Ovary (tissue), 9 donors: ENCODE data around the gene GALE. TPM values are rescaled to one million over a fixed set of nuclear protein-coding genes. Genes with fewer than 3 reads are reported as not detected.

Source experiments
- DNase-seq, 5 donors: peaks; one replicate each; pipeline ENCODE4 v3.0.0-alpha.2; 2019 to 2020
- H3K27ac ChIP-seq, 2 donors: fragments of 200-600 bp; one replicate each; pipeline versions ENCODE4 v1.5.1 to v1.8.0; 2019 to 2022
- H3K27me3 ChIP-seq: fragments of 200-600 bp; one replicate; pipeline ENCODE4 v1.8.0; 2022
- H3K36me3 ChIP-seq: fragments of 200-600 bp; sonication (generic); one replicate; pipeline ENCODE4 v1.5.1; 2019
- H3K4me1 ChIP-seq: one replicate; pipeline ENCODE4 v1.8.1; 2013; ENCODE audit warnings: mild to moderate bottlenecking, moderate library complexity; ENCODE audit not compliant: insufficient read depth
- H3K4me3 ChIP-seq: fragments of 200-600 bp; sonication (generic); one replicate; pipeline ENCODE4 v1.5.1; 2017
- H3K9me3 ChIP-seq, 2 donors: fragments of 200-600 bp in 1 of 2; sonication (generic) in 1 of 2; one replicate each; pipeline versions ENCODE4 v1.5.1 to v1.8.1; 2013 to 2019; ENCODE audit warnings: mild to moderate bottlenecking in 1 of 2, moderate library complexity in 1 of 2
- EP300 ChIP-seq: sonication (generic); formaldehyde crosslinking; IDR thresholded peaks from one replicate; pipeline ENCODE4 v1.6.1; 2017; ENCODE audit warnings: antibody characterized with exemption
- POLR2A ChIP-seq: fragments of 450-650 bp; IDR thresholded peaks from one replicate; pipeline ENCODE4 v1.6.1; 2017; ENCODE audit warnings: antibody characterized with exemption, mild to moderate bottlenecking, moderate library complexity
- WGBS, 3 donors: extraction: QIAGEN DNeasy Blood & Tissue Kit in 1 of 3; methylation state at CpG; one replicate each; pipeline versions ENCODE4 v1.1.5 to v1.1.7; 2013 to 2017; 5-methylcytosine and 5-hydroxymethylcytosine counted together
- intact Hi-C, 4 donors: fragments of 100-400 bp; cut with DNase I; formaldehyde crosslinking; loops; one replicate each; pipeline versions ENCODE4 v1.11.0 to v1.15.1; 2022 to 2023
- polyA plus RNA-seq, 2 donors: library from polyadenylated mRNA; stranded (reverse); fragments of 200-250 nt in 1 of 2; fragments of 350-450 nt in 1 of 2; fragmentation: Illumina TruSeq in 1 of 2; extraction: RNeasy Lipid Tissue Mini Kit (QIAGEN cat#74804) in 1 of 2; gene quantifications; one replicate each; pipeline ENCODE4 v1.2.3, GENCODE V29; 2013 to 2014
- total RNA-seq, 7 donors: library from RNA; depleted of rRNA in 2 of 7; stranded (reverse); fragments of >200 nt in 2 of 7; fragmentation: NEBNext Ultra II Directional in 3 of 7; extraction: Animal tissue kit (Norgen Biotek cat#: 25700) in 3 of 7; gene quantifications; one replicate each; pipeline versions ENCODE4 v1.1.0 to v1.2.4, GENCODE V29; 2016 to 2023
- TF ChIP-seq, protein P1 (sequence below), 3 donors: fragments of 450-650 bp in 2 of 3; fragments of 200-600 bp in 1 of 3; IDR thresholded peaks; one replicate each; pipeline versions ENCODE4 v1.5.1 to v1.8.0; 2016 to 2022; ENCODE audit warnings: antibody characterized with exemption in 3 of 3, mild to moderate bottlenecking in 1 of 3
- donor health status: DM: no; HTN: no; CAD: no; lungs with moderate emphysema.
- donor health status: DM: no; HTN: no; CAD: no.
- donor health status: Bipolar disorder and iron deficiency.
- donor health status: DM: yes; HTN: yes; CAD: no.
- donor health status: DM: no; HTN: no; CAD: no.
- donor health status: DM: yes; HTN: yes; CAD: no.

GALE gene
- total and polyA plus RNA-seq, 9 donors = 3.2 to 17.7 (median 12.3) TPM

- intact Hi-C loops = no loop called here
- 84 to 87% (median 86%) methylated on average over 7 of the region's 7 CpGs for WGBS, 3 donors
- Histone ChIP-seq H3K27ac (no peak overlapping the region), H3K4me1 (peaks cover 3% of the 10 kb centered on the region), H3K36me3 (no peaks in the 10 kb centered on the region), H3K27me3 (no peaks in the 10 kb centered on the region), H3K9me3 (no peaks in the 10 kb centered on the region), H3K4me3 (no peak overlapping the region)
- no peak for DNase-seq
- TF ChIP-seq EP300 (no peak), POLR2A (no peak)
- TF ChIP-seq, protein P1, sequence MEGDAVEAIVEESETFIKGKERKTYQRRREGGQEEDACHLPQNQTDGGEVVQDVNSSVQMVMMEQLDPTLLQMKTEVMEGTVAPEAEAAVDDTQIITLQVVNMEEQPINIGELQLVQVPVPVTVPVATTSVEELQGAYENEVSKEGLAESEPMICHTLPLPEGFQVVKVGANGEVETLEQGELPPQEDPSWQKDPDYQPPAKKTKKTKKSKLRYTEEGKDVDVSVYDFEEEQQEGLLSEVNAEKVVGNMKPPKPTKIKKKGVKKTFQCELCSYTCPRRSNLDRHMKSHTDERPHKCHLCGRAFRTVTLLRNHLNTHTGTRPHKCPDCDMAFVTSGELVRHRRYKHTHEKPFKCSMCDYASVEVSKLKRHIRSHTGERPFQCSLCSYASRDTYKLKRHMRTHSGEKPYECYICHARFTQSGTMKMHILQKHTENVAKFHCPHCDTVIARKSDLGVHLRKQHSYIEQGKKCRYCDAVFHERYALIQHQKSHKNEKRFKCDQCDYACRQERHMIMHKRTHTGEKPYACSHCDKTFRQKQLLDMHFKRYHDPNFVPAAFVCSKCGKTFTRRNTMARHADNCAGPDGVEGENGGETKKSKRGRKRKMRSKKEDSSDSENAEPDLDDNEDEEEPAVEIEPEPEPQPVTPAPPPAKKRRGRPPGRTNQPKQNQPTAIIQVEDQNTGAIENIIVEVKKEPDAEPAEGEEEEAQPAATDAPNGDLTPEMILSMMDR (IDR thresholded peaks at IDR 0.05) = no peak
Observed at GRCh38 chr1:23823767-23824166, 23.2 kb upstream of the GALE start.

- Histone ChIP-seq H3K9me3 (no peaks in the 10 kb centered on the region), H3K4me1 (no peaks in the 10 kb centered on the region), H3K27ac (no peak overlapping the region), H3K36me3 (no peaks in the 10 kb centered on the region), H3K4me3 (no peak overlapping the region), H3K27me3 (no peaks in the 10 kb centered on the region)
- whole genome bisulfite sequencing, 3 donors = 89 to 93% (median 91%) methylated on average over 3 of the region's 3 CpGs
- DNase-seq = no peak
- TF ChIP-seq, protein P1 (IDR thresholded peaks at IDR 0.05) = no peak
- TF ChIP-seq EP300 = no peak
- TF ChIP-seq POLR2A = no peak
- intact Hi-C loops = no loop called here
Observed at GRCh38 chr1:23817633-23818032, 17.1 kb upstream of the GALE start.

- DNase-seq = no peak
- no peaks in the 10 kb centered on the region for H3K27me3 ChIP-seq
- H3K4me1 ChIP-seq = no peaks in the 10 kb centered on the region
- no peak overlapping the region for H3K27ac ChIP-seq
- no peak overlapping the region for H3K4me3 ChIP-seq
- TF ChIP-seq EP300 = no peak
- TF ChIP-seq POLR2A = no peak
- TF ChIP-seq, protein P1 (IDR thresholded peaks at IDR 0.05) = no peak
- intact Hi-C loops = no loop called here
- H3K36me3 ChIP-seq = no peaks in the 10 kb centered on the region
- no peaks in the 10 kb centered on the region for H3K9me3 ChIP-seq
Observed at GRCh38 chr1:23816906-23817305, 16.4 kb upstream of the GALE start.

- WGBS, 3 donors = 92 to 97% (median 96%) methylated on average over 3 of the region's 3 CpGs
- TF ChIP-seq EP300 = no peak
- TF ChIP-seq, protein P1 (IDR thresholded peaks at IDR 0.05) = no peak
- no peak for TF ChIP-seq POLR2A
- H3K27me3 ChIP-seq = no peaks in the 10 kb centered on the region
- no peak overlapping the region for H3K27ac ChIP-seq
- intact Hi-C loops = no loop called here
- H3K9me3 ChIP-seq = no peaks in the 10 kb centered on the region
- DNase-seq = no peak
- H3K4me1 ChIP-seq = no peaks in the 10 kb centered on the region
- no peak overlapping the region for H3K4me3 ChIP-seq
- no peaks in the 10 kb centered on the region for H3K36me3 ChIP-seq
Observed at GRCh38 chr1:23816361-23816760, 15.8 kb upstream of the GALE start.

DNA sequence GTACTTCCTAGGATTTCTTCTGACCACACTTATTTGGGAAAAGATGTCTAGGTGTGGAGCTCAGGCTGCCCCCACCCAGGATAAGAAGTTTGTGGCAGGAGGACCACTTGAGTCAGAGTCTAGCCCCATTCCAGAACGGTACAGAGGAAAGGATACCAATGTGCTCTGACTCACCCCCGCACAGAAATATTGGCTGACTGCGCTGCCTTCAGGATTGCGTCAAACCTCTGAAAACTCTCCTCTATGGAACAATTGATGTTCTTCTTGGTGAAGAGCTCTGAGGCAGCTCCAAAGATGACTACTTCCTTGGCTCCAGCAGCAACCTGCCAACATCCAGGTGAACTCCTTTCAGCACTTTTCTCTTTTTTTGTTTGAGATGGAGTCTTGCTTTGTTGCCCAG, 13.5 kb upstream of the GALE start:
- TF ChIP-seq, protein P1 (IDR thresholded peaks at IDR 0.05) = no peak
- TF ChIP-seq EP300 (no peak), POLR2A (no peak)
- Histone ChIP-seq H3K27ac (no peak overlapping the region), H3K27me3 (no peaks in the 10 kb centered on the region), H3K36me3 (no peaks in the 10 kb centered on the region), H3K4me1 (no peaks in the 10 kb centered on the region), H3K9me3 (no peaks in the 10 kb centered on the region), H3K4me3 (no peak overlapping the region)
- WGBS, 3 donors = 90 to 93% (median 92%) methylated on average over 4 of the region's 4 CpGs
- DNase-seq = no peak
- intact Hi-C loops = no loop called here
